Activated naive CD4-positive, alpha-beta T cell treated with anti-CD3 and anti-CD28 coated beads for 36 hours (primary cell): ENCODE data around the gene EDC3. TPM values are rescaled to one million over a fixed set of nuclear protein-coding genes. Genes with fewer than 3 reads are reported as not detected.

ENCODE experiments used
- CTCF ChIA-PET: fragments of 350-600 bp; sonication (Branson Sonifier 250); formaldehyde crosslinking; loops from one replicate; lab custom pipeline; 2021; ENCODE audit warnings: antibody characterized with exemption; lab: Charles Lee
- DNase-seq: peaks from one replicate; pipeline ENCODE4 v3.0.0-alpha.2; 2020
- H3K27ac Mint-ChIP-seq: one replicate; pipeline ENCODE4 v1.8.0; 2021; ENCODE audit warnings: mild to moderate bottlenecking, mixed read lengths
- H3K27me3 Mint-ChIP-seq: one replicate; pipeline ENCODE4 v1.8.0; 2021; ENCODE audit warnings: low read depth, mixed read lengths
- H3K36me3 Mint-ChIP-seq: one replicate; pipeline ENCODE4 v1.8.0; 2021; ENCODE audit warnings: low read depth, mixed read lengths
- H3K4me1 Mint-ChIP-seq: one replicate; pipeline ENCODE4 v1.8.0; 2021; ENCODE audit warnings: low read depth, mixed read lengths
- H3K4me3 Mint-ChIP-seq: one replicate; pipeline ENCODE4 v1.8.0; 2021; ENCODE audit warnings: mild to moderate bottlenecking, moderate library complexity, mixed read lengths
- H3K9me3 Mint-ChIP-seq: one replicate; pipeline ENCODE4 v1.8.0; 2021; ENCODE audit warnings: mixed read lengths
- intact Hi-C: fragments of 100-400 bp; cut with micrococcal nuclease; formaldehyde crosslinking; loops from one replicate; pipeline ENCODE4 v1.15.1; 2023
- total RNA-seq, 2 experiments: library from RNA; stranded (reverse); gene quantifications; one replicate each; pipeline ENCODE4 v1.2.3, GENCODE V29; 2021

Gene EDC3
- total RNA-seq, 2 experiments from 2014 or later, result 33.8 to 37.8 TPM

- peaks cover 19% of the 10 kb centered on the region for H3K4me1 Mint-ChIP-seq
- DNase-seq, result no peak
- no peak overlapping the region for H3K4me3 Mint-ChIP-seq
- H3K36me3 Mint-ChIP-seq, result peaks cover 3% of the 10 kb centered on the region
- intact Hi-C loops, result no loop called here
- H3K9me3 Mint-ChIP-seq, result no peaks in the 10 kb centered on the region
- CTCF ChIA-PET, result interaction anchor here (14.2 kb wide), 1 partner anchor 126 kb away, joined by 309 read pairs; no protein-coding TSS in a partner anchor
- H3K27me3 Mint-ChIP-seq, result no peaks in the 10 kb centered on the region
- peak overlapping the region; percentile 46 for H3K27ac Mint-ChIP-seq
Measured at GRCh38 chr15:74642734-74643664, 52.8 kb downstream of the EDC3 start.

GRCh38 chr15:74642348-74642733 is 53.5 kb downstream of the EDC3 start:
- no peak overlapping the region for H3K4me3 Mint-ChIP-seq
- no peaks in the 10 kb centered on the region for H3K9me3 Mint-ChIP-seq
- no peak overlapping the region for H3K27ac Mint-ChIP-seq
- CTCF ChIA-PET, result interaction anchor here (14.2 kb wide), 1 partner anchor 127 kb away, joined by 309 read pairs; no protein-coding TSS in a partner anchor
- DNase-seq, result no peak
- H3K36me3 Mint-ChIP-seq, result peaks cover 3% of the 10 kb centered on the region
- peaks cover 19% of the 10 kb centered on the region for H3K4me1 Mint-ChIP-seq
- intact Hi-C loops, result no loop called here
- H3K27me3 Mint-ChIP-seq, result no peaks in the 10 kb centered on the region

- CTCF ChIA-PET, result interaction anchor here (0.5 to 14.2 kb wide), 6 partner anchors 10 to 260 kb away, joined by 3 to 309 read pairs (median 12); no protein-coding TSS in a partner anchor
- H3K27ac Mint-ChIP-seq, result peak overlapping the region; percentile 59
- no peak for DNase-seq
- H3K27me3 Mint-ChIP-seq, result no peaks in the 10 kb centered on the region
- peaks cover 3% of the 10 kb centered on the region for H3K36me3 Mint-ChIP-seq
- H3K4me1 Mint-ChIP-seq, result peaks cover 19% of the 10 kb centered on the region
- H3K4me3 Mint-ChIP-seq, result no peak overlapping the region
- H3K9me3 Mint-ChIP-seq, result no peaks in the 10 kb centered on the region
- intact Hi-C loops, result no loop called here
Measured at GRCh38 chr15:74641151-74641550, 54.7 kb downstream of the EDC3 start.

- no peak overlapping the region for H3K27ac Mint-ChIP-seq
Measured at GRCh38 chr15:74636984-74637383, 58.8 kb downstream of the EDC3 start.

GRCh38 chr15:74635228-74635627 is 60.6 kb downstream of the EDC3 start:
- Mint-ChIP-seq H3K4me3 (no peak overlapping the region), H3K9me3 (no peaks in the 10 kb centered on the region), H3K27ac (no peak overlapping the region), H3K36me3 (peaks cover 3% of the 10 kb centered on the region), H3K27me3 (no peaks in the 10 kb centered on the region), H3K4me1 (no peaks in the 10 kb centered on the region)
- CTCF ChIA-PET, result interaction anchor here (0.5 to 14.2 kb wide), 36 partner anchors 10 to 320 kb away, joined by 3 to 309 read pairs (median 4); no protein-coding TSS in a partner anchor
- DNase-seq, result peak; percentile 86
- intact Hi-C loops, result loop anchor here (1.0 to 5.0 kb wide), 5 partner anchors 134 to 567 kb away; partner anchors contain the start of gene C15orf39

More at GRCh38 chr15:74636984-74637383, 58.8 kb downstream of the EDC3 start:
- CTCF ChIA-PET, result interaction anchor here (0.7 to 14.2 kb wide), 7 partner anchors 13 to 314 kb away, joined by 3 to 309 read pairs (median 23); no protein-coding TSS in a partner anchor
- Mint-ChIP-seq H3K27me3 (no peaks in the 10 kb centered on the region), H3K4me1 (peaks cover 10% of the 10 kb centered on the region), H3K9me3 (no peaks in the 10 kb centered on the region), H3K36me3 (peaks cover 3% of the 10 kb centered on the region), H3K4me3 (no peak overlapping the region)
- no peak for DNase-seq
- intact Hi-C loops, result loop anchor here (5.0 kb wide), 1 partner anchor 565 kb away; the partner anchor contains the start of gene C15orf39

- intact Hi-C loops, result loop anchor here (2.0 kb wide), 1 partner anchor 201 kb away; no protein-coding TSS in a partner anchor
- no peak overlapping the region for H3K4me3 Mint-ChIP-seq
- H3K4me1 Mint-ChIP-seq, result no peaks in the 10 kb centered on the region
- peaks cover 8% of the 10 kb centered on the region for H3K36me3 Mint-ChIP-seq
- H3K9me3 Mint-ChIP-seq, result no peaks in the 10 kb centered on the region
- CTCF ChIA-PET, result interaction anchor here (0.8 to 14.2 kb wide), 25 partner anchors 12 to 317 kb away, joined by 3 to 309 read pairs (median 6); no protein-coding TSS in a partner anchor
- DNase-seq, result no peak
- H3K27me3 Mint-ChIP-seq, result no peaks in the 10 kb centered on the region
- peak overlapping the region; percentile 60 for H3K27ac Mint-ChIP-seq
Measured at GRCh38 chr15:74633781-74634180, 62.0 kb downstream of the EDC3 start.

- H3K9me3 Mint-ChIP-seq, result no peaks in the 10 kb centered on the region
- H3K4me1 Mint-ChIP-seq, result no peaks in the 10 kb centered on the region
- H3K27ac Mint-ChIP-seq, result no peak overlapping the region
- intact Hi-C loops, result loop anchor here (1.0 kb wide), 1 partner anchor 259 kb away; no protein-coding TSS in a partner anchor
- DNase-seq, result no peak
- CTCF ChIA-PET, result interaction anchor here (0.6 to 14.2 kb wide), 24 partner anchors 8 to 343 kb away, joined by 3 to 309 read pairs (median 4); no protein-coding TSS in a partner anchor
- no peak overlapping the region for H3K4me3 Mint-ChIP-seq
- peaks cover 12% of the 10 kb centered on the region for H3K36me3 Mint-ChIP-seq
- H3K27me3 Mint-ChIP-seq, result no peaks in the 10 kb centered on the region
Measured at GRCh38 chr15:74632601-74633000, 63.2 kb downstream of the EDC3 start.

GRCh38 chr15:74631935-74632560 is 63.8 kb downstream of the EDC3 start:
- CTCF ChIA-PET, result interaction anchor here (0.6 to 14.2 kb wide), 28 partner anchors 8 to 344 kb away, joined by 3 to 309 read pairs (median 4); no protein-coding TSS in a partner anchor
- Mint-ChIP-seq H3K4me1 (no peaks in the 10 kb centered on the region), H3K27ac (no peak overlapping the region), H3K27me3 (no peaks in the 10 kb centered on the region), H3K9me3 (no peaks in the 10 kb centered on the region), H3K36me3 (peaks cover 12% of the 10 kb centered on the region), H3K4me3 (no peak overlapping the region)
- peak; percentile 77 for DNase-seq
- intact Hi-C loops, result loop anchor here (1.0 kb wide), 1 partner anchor 259 kb away; no protein-coding TSS in a partner anchor

- Mint-ChIP-seq H3K36me3 (peaks cover 12% of the 10 kb centered on the region), H3K4me3 (no peak overlapping the region), H3K4me1 (peaks cover 2% of the 10 kb centered on the region), H3K27me3 (no peaks in the 10 kb centered on the region), H3K27ac (no peak overlapping the region), H3K9me3 (no peaks in the 10 kb centered on the region)
- no peak for DNase-seq
- CTCF ChIA-PET, result interaction anchor here (0.6 to 14.2 kb wide), 24 partner anchors 9 to 315 kb away, joined by 3 to 309 read pairs (median 4); no protein-coding TSS in a partner anchor
- intact Hi-C loops, result no loop called here
Measured at GRCh38 chr15:74631408-74631807, 64.4 kb downstream of the EDC3 start.

- peak overlapping the region; percentile 26 for H3K27ac Mint-ChIP-seq
- H3K4me3 Mint-ChIP-seq, result no peak overlapping the region
- H3K27me3 Mint-ChIP-seq, result no peaks in the 10 kb centered on the region
- H3K36me3 Mint-ChIP-seq, result peaks cover 12% of the 10 kb centered on the region
- CTCF ChIA-PET, result interaction anchor here (0.6 to 14.2 kb wide), 12 partner anchors 9 to 315 kb away, joined by 3 to 309 read pairs (median 4); no protein-coding TSS in a partner anchor
- intact Hi-C loops, result no loop called here
- no peaks in the 10 kb centered on the region for H3K9me3 Mint-ChIP-seq
- no peak for DNase-seq
- peaks cover 4% of the 10 kb centered on the region for H3K4me1 Mint-ChIP-seq
Measured at GRCh38 chr15:74631087-74631385, 64.8 kb downstream of the EDC3 start.

- H3K9me3 Mint-ChIP-seq, result no peaks in the 10 kb centered on the region
- peak overlapping the region; percentile 41 for H3K27ac Mint-ChIP-seq
- H3K27me3 Mint-ChIP-seq, result no peaks in the 10 kb centered on the region
- peaks cover 15% of the 10 kb centered on the region for H3K36me3 Mint-ChIP-seq
- peaks cover 8% of the 10 kb centered on the region for H3K4me1 Mint-ChIP-seq
- intact Hi-C loops, result no loop called here
- no peak for DNase-seq
- CTCF ChIA-PET, result interaction anchor here (1.0 to 14.2 kb wide), 13 partner anchors 10 to 316 kb away, joined by 3 to 309 read pairs (median 3); no protein-coding TSS in a partner anchor
- H3K4me3 Mint-ChIP-seq, result no peak overlapping the region
Measured at GRCh38 chr15:74630284-74631086, 65.3 kb downstream of the EDC3 start.
